ENCODE results near the gene TBX15.
"Not testable (repeated sequence)": the region's sequence is repeated elsewhere in the genome, so short reads cannot be mapped to it uniquely, and the experiment has no call there.

Gene TBX15

GRCh38 chr1:118926261-118926660 is 61.9 kb downstream of the TBX15 start:
- DNase-seq (ENCODE audit: low spot score): no peak

- DNase-seq (ENCODE audit: low spot score): no peak
Observed at GRCh38 chr1:118925651-118926050, 62.5 kb downstream of the TBX15 start.

GRCh38 chr1:118923319-118923718 is 64.8 kb downstream of the TBX15 start:
- DNase-seq (ENCODE audit: low spot score): no peak

GRCh38 chr1:118921994-118922393 is 66.1 kb downstream of the TBX15 start:
- DNase-seq (ENCODE audit: low spot score): no peak

- DNase-seq (ENCODE audit: low spot score): no peak
Observed at GRCh38 chr1:118920124-118920717, 67.9 kb downstream of the TBX15 start.

- DNase-seq (ENCODE audit: low spot score): no peak
Observed at GRCh38 chr1:118918940-118919259, 69.2 kb downstream of the TBX15 start.

- no peak for DNase-seq (ENCODE audit: low spot score)
Observed at GRCh38 chr1:118918230-118918939, 69.8 kb downstream of the TBX15 start.

- DNase-seq (ENCODE audit: low spot score): not testable (repeated sequence)
Observed at GRCh38 chr1:118916346-118916745, 71.8 kb downstream of the TBX15 start.

- DNase-seq (ENCODE audit: low spot score): no peak
Observed at GRCh38 chr1:118914379-118915161, 73.6 kb downstream of the TBX15 start.

- no peak for DNase-seq (ENCODE audit: low spot score)
Observed at GRCh38 chr1:118913818-118914217, 74.3 kb downstream of the TBX15 start.

GRCh38 chr1:118912574-118912973 is 75.6 kb downstream of the TBX15 start:
- DNase-seq (ENCODE audit: low spot score): no peak

GRCh38 chr1:118911571-118911970 is 76.6 kb downstream of the TBX15 start:
- DNase-seq (ENCODE audit: low spot score): no peak

- DNase-seq (ENCODE audit: low spot score): no peak
Observed at GRCh38 chr1:118907466-118907865, 80.7 kb downstream of the TBX15 start.

GRCh38 chr1:118905671-118906070 is 82.5 kb downstream of the TBX15 start:
- DNase-seq (ENCODE audit: low spot score): no peak

- no peak for DNase-seq (ENCODE audit: low spot score)
Observed at GRCh38 chr1:118905196-118905595, 82.9 kb downstream of the TBX15 start.

- no peak for DNase-seq (ENCODE audit: low spot score)
Observed at GRCh38 chr1:118902711-118903191, 85.4 kb downstream of the TBX15 start.

GRCh38 chr1:118902299-118902698 is 85.8 kb downstream of the TBX15 start:
- DNase-seq (ENCODE audit: low spot score): no peak

GRCh38 chr1:118900643-118901440 is 87.3 kb downstream of the TBX15 start:
- no peak for DNase-seq (ENCODE audit: low spot score)

- DNase-seq (ENCODE audit: low spot score): no peak
Observed at GRCh38 chr1:118899340-118899739, 88.8 kb downstream of the TBX15 start.

GRCh38 chr1:118898712-118899111 is 89.4 kb downstream of the TBX15 start:
- no peak for DNase-seq (ENCODE audit: low spot score)

GRCh38 chr1:118896416-118896815 is 91.7 kb downstream of the TBX15 start:
- DNase-seq (ENCODE audit: low spot score): no peak

- no peak for DNase-seq (ENCODE audit: low spot score)
Observed at GRCh38 chr1:118894836-118895235, 93.3 kb downstream of the TBX15 start.

Data from cerebellar cortex (tissue), 1 donor.